Measurements from ENCODE around the gene MARCKSL1. TPM values are rescaled to one million over a fixed set of nuclear protein-coding genes. Genes with fewer than 3 reads are reported as not detected.

MARCKSL1 gene
- total and polyA plus RNA-seq, 2 of the 13 experiments (the other 11 are each of a cell fraction or from before 2014, with no cell fraction given), result 81.9 to 155 TPM

- TF ChIP-seq, protein P1, sequence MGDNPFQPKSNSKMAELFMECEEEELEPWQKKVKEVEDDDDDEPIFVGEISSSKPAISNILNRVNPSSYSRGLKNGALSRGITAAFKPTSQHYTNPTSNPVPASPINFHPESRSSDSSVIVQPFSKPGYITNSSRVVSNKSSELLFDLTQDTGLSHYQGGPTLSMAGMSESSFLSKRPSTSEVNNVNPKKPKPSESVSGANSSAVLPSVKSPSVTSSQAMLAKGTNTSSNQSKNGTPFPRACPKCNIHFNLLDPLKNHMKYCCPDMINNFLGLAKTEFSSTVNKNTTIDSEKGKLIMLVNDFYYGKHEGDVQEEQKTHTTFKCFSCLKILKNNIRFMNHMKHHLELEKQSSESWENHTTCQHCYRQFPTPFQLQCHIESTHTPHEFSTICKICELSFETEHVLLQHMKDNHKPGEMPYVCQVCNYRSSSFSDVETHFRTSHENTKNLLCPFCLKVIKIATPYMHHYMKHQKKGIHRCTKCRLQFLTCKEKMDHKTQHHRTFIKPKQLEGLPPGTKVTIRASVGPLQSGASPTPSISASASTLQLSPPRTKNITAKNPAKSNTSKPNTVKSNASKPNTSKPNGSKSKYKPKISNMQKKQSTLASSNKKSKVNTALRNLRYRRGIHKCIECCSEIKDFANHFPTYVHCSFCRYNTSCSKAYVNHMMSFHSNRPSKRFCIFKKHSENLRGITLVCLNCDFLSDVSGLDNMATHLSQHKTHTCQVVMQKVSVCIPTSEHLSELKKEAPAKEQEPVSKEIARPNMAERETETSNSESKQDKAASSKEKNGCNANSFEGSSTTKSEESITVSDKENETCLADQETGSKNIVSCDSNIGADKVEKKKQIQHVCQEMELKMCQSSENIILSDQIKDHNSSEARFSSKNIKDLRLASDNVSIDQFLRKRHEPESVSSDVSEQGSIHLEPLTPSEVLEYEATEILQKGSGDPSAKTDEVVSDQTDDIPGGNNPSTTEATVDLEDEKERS (CRISPR knock-in tag; IDR thresholded peaks at IDR 0.05), result no peak
- TF ChIP-seq ZSCAN12 (CRISPR knock-in tag; IDR thresholded peaks at IDR 0.05), result no peak
- TF ChIP-seq, protein P2, sequence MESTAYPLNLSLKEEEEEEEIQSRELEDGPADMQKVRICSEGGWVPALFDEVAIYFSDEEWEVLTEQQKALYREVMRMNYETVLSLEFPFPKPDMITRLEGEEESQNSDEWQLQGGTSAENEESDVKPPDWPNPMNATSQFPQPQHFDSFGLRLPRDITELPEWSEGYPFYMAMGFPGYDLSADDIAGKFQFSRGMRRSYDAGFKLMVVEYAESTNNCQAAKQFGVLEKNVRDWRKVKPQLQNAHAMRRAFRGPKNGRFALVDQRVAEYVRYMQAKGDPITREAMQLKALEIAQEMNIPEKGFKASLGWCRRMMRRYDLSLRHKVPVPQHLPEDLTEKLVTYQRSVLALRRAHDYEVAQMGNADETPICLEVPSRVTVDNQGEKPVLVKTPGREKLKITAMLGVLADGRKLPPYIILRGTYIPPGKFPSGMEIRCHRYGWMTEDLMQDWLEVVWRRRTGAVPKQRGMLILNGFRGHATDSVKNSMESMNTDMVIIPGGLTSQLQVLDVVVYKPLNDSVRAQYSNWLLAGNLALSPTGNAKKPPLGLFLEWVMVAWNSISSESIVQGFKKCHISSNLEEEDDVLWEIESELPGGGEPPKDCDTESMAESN (CRISPR knock-in tag; conservative IDR thresholded peaks at IDR 0.05), result 0 out of 2 replicates have a peak, but pooled peaks have one; percentile 21
- TF ChIP-seq THAP8 (CRISPR knock-in tag; IDR thresholded peaks at IDR 0.05; ENCODE audit: borderline replicate concordance), result no peak
- no peak; the same call in 1 of the 2 replicates for TF ChIP-seq TMF1 (CRISPR knock-in tag; IDR thresholded peaks at IDR 0.05; ENCODE audit: low read depth)
- peak; percentile 40; the same call in 1 of the 2 replicates for TF ChIP-seq FOXK1 (CRISPR knock-in tag; IDR thresholded peaks at IDR 0.05; ENCODE audit: borderline replicate concordance, low read depth)
- TF ChIP-seq TCF7 (IDR thresholded peaks at IDR 0.05; ENCODE audit: low read depth), result no peak
- TF ChIP-seq CAMTA2 (CRISPR knock-in tag; IDR thresholded peaks at IDR 0.05; ENCODE audit: borderline replicate concordance), result no peak
- no peak for TF ChIP-seq KDM4B (CRISPR knock-in tag; IDR thresholded peaks at IDR 0.05)
- no peak for TF ChIP-seq ATRX (CRISPR knock-in tag; IDR thresholded peaks at IDR 0.05; ENCODE audit: borderline replicate concordance)
- no peak; the same call in 1 of the 2 replicates for TF ChIP-seq ZNF747 (CRISPR knock-in tag; IDR thresholded peaks at IDR 0.05; ENCODE audit: borderline replicate concordance)
- 0 out of 2 replicates have a peak, but pooled peaks have one; percentile 19 for TF ChIP-seq KAT8 (CRISPR knock-in tag; IDR thresholded peaks at IDR 0.05)
- TF ChIP-seq YY1 (IDR thresholded peaks at IDR 0.05; ENCODE audit: insufficient read depth, insufficient replicate concordance, low read depth, low read length), result no peak
- TF ChIP-seq SNAI1 (CRISPR knock-in tag; IDR thresholded peaks at IDR 0.05; ENCODE audit: borderline replicate concordance), result no peak
- TF ChIP-seq ZNF7 (CRISPR knock-in tag; IDR thresholded peaks at IDR 0.05), result no peak
- no peak for TF ChIP-seq AFF4 (CRISPR knock-in tag; IDR thresholded peaks at IDR 0.05)
- TF ChIP-seq, protein P3, sequence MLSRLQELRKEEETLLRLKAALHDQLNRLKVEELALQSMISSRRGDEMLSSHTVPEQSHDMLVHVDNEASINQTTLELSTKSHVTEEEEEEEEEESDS (CRISPR knock-in tag; IDR thresholded peaks at IDR 0.05; ENCODE audit: borderline replicate concordance), result no peak
- no peak for TF ChIP-seq RCOR2 (CRISPR knock-in tag; IDR thresholded peaks at IDR 0.05)
- 0 out of 2 replicates have a peak, but pooled peaks have one; percentile 31 for TF ChIP-seq ZNF782 (CRISPR knock-in tag; IDR thresholded peaks at IDR 0.05; ENCODE audit: borderline replicate concordance)
- TF ChIP-seq TBP (CRISPR knock-in tag; IDR thresholded peaks at IDR 0.05), result no peak
Measured at GRCh38 chr1:32334864-32335534, 1.0 kb downstream of the MARCKSL1 start (continued).

Measured in HepG2 (cell line).